GM23338 (cell line): ENCODE results near the gene SBF2. TPM values are rescaled to one million over a fixed set of nuclear protein-coding genes. Genes with fewer than 3 reads are reported as not detected.

Source experiments
- ATAC-seq: fragments of 200-7000 bp; cut with Tn5 transposase; 3 replicates; pipeline ENCODE4 v1.9.1; 2020
- DNase-seq: peaks from one replicate; pipeline ENCODE4 v3.0.0-alpha.2; 2015; ENCODE audit warnings: low spot score
- H2AFZ ChIP-seq: fragments of 200-600 bp; sonication (generic); 2 replicates; pipeline ENCODE4 v1.8.0; 2016; ENCODE audit warnings: antibody characterized with exemption, mild to moderate bottlenecking, moderate library complexity
- H3F3A ChIP-seq: fragments of 200-600 bp; sonication (generic); replicated peaks from 2 replicates; pipeline ENCODE4 v1.8.0; 2017; ENCODE audit warnings: antibody characterized with exemption, mixed run types, low read depth
- H3K27ac ChIP-seq: fragments of 200-600 bp; sonication (generic); 2 replicates; pipeline ENCODE4 v1.6.1; 2016; ENCODE audit warnings: low read depth
- H3K27me3 ChIP-seq: fragments of 200-600 bp; sonication (generic); 2 replicates; pipeline ENCODE4 v1.8.0; 2016; ENCODE audit warnings: mild to moderate bottlenecking, mixed run types, moderate library complexity; ENCODE audit not compliant: insufficient read depth
- H3K36me3 ChIP-seq: fragments of 200-600 bp; sonication (generic); 2 replicates; pipeline ENCODE4 v1.8.0; 2016; ENCODE audit warnings: mild to moderate bottlenecking; ENCODE audit not compliant: insufficient read depth
- H3K4me1 ChIP-seq: fragments of 200-600 bp; sonication (generic); 2 replicates; pipeline ENCODE4 v1.8.0; 2016; ENCODE audit warnings: mild to moderate bottlenecking, moderate library complexity; ENCODE audit not compliant: insufficient read depth
- H3K4me2 ChIP-seq: fragments of 200-600 bp; sonication (generic); 2 replicates; pipeline ENCODE4 v1.7.1; 2017; ENCODE audit warnings: mixed run types
- H3K4me3 ChIP-seq: fragments of 200-600 bp; sonication (generic); 2 replicates; pipeline ENCODE4 v1.6.1; 2016; ENCODE audit warnings: mixed run types
- H3K79me2 ChIP-seq: fragments of 200-600 bp; sonication (generic); replicated peaks from 2 replicates; pipeline ENCODE4 v1.8.0; 2017; ENCODE audit warnings: mild to moderate bottlenecking; ENCODE audit not compliant: insufficient read depth
- H3K9me2 ChIP-seq: fragments of 200-600 bp; sonication (generic); 2 replicates; pipeline ENCODE4 v1.8.0; 2017; ENCODE audit not compliant: insufficient read depth
- H4K20me1 ChIP-seq: fragments of 200-600 bp; sonication (generic); replicated peaks from 2 replicates; pipeline ENCODE4 v1.8.0; 2017; ENCODE audit warnings: mild to moderate bottlenecking; ENCODE audit not compliant: insufficient read depth
- H3K27ac Mint-ChIP-seq: 2 replicates; pipeline ENCODE4 v1.8.0; 2020; ENCODE audit warnings: inconsistent platforms, mild to moderate bottlenecking, moderate library complexity, mixed read lengths
- H3K27me3 Mint-ChIP-seq: 3 replicates; pipeline ENCODE4 v1.8.0; 2022; ENCODE audit warnings: low read depth, mild to moderate bottlenecking, moderate library complexity, mixed read lengths, inconsistent platforms; ENCODE audit not compliant: insufficient read depth, poor library complexity
- H3K36me3 Mint-ChIP-seq: 3 replicates; pipeline ENCODE4 v1.8.0; 2021; ENCODE audit warnings: low read depth, mild to moderate bottlenecking, inconsistent platforms, moderate library complexity, mixed read lengths
- H3K4me1 Mint-ChIP-seq: 3 replicates; pipeline ENCODE4 v1.8.0; 2020; ENCODE audit warnings: mild to moderate bottlenecking, inconsistent platforms, mixed read lengths
- H3K4me3 Mint-ChIP-seq: 3 replicates; pipeline ENCODE4 v1.8.0; 2021; ENCODE audit warnings: moderate library complexity, mild to moderate bottlenecking, inconsistent platforms, mixed read lengths
- H3K9me3 Mint-ChIP-seq: 3 replicates; pipeline ENCODE4 v1.8.0; 2020; ENCODE audit warnings: moderate library complexity, mild to moderate bottlenecking, inconsistent platforms, mixed read lengths
- CREB1 ChIP-seq: fragments of 250-450 bp; sonication (Bioruptor Pico); IDR thresholded peaks from 2 replicates; pipeline ENCODE4 v1.5.0; 2020; ENCODE audit warnings: low read depth, mild to moderate bottlenecking, moderate library complexity
- EZH2 ChIP-seq: fragments of 200-600 bp; sonication (generic); IDR thresholded peaks from one replicate; pipeline ENCODE4 v1.8.0; 2017; ENCODE audit warnings: antibody characterized with exemption, mild to moderate bottlenecking, low read depth; ENCODE audit not compliant: unreplicated experiment
- EZH2phosphoT487 ChIP-seq: fragments of 200-600 bp; sonication (generic); IDR thresholded peaks from one replicate; pipeline ENCODE4 v1.8.1; 2018; ENCODE audit warnings: antibody characterized with exemption; ENCODE audit not compliant: unreplicated experiment
- NANOG ChIP-seq: IDR thresholded peaks from 2 replicates; pipeline ENCODE4 v1.6.1; 2016; ENCODE audit warnings: antibody characterized with exemption, borderline replicate concordance
- POLR2AphosphoS5 ChIP-seq: IDR thresholded peaks from 2 replicates; pipeline ENCODE4 v1.6.1; 2016; ENCODE audit warnings: antibody characterized with exemption, low read depth
- STAT1 ChIP-seq: IDR thresholded peaks from one replicate; pipeline ENCODE4 v1.6.1; 2016; ENCODE audit warnings: antibody characterized with exemption; ENCODE audit not compliant: unreplicated experiment
- ZNF114 ChIP-seq: fragments of 250-450 bp; sonication (Bioruptor Pico); IDR thresholded peaks from 2 replicates; pipeline ENCODE4 v1.5.0; 2020; ENCODE audit warnings: mild to moderate bottlenecking, moderate library complexity
- ZNF331 ChIP-seq: fragments of 250-450 bp; sonication (Bioruptor Pico); IDR thresholded peaks from 2 replicates; pipeline ENCODE4 v1.5.0; 2020; ENCODE audit warnings: low read depth, mild to moderate bottlenecking, moderate library complexity
- polyA plus RNA-seq: library from polyadenylated mRNA; unstranded; fragments of >200 nt; fragmentation: Nextera tagmentation; extraction: Ambion mirVana; gene quantifications from 2 replicates; pipeline ENCODE4 v1.2.1, GENCODE V29; 2016
- total RNA-seq: library from RNA; depleted of rRNA; stranded (reverse); fragments of >200 nt; shearing (Covaris generic); gene quantifications from 2 replicates; pipeline ENCODE4 v1.2.3, GENCODE V29; 2014
- TF ChIP-seq, protein P1 (sequence below): IDR thresholded peaks from 2 replicates; pipeline ENCODE4 v1.6.1; 2016; ENCODE audit warnings: antibody characterized with exemption
- TF ChIP-seq, protein P2 (sequence below), 2 experiments: fragments of 200-600 bp in 1 of 2; sonication (generic) in 1 of 2; conservative IDR thresholded peaks; 2 replicates each; pipeline versions ENCODE4 v1.5.1 to v1.6.1; 2016 to 2017; ENCODE audit warnings: antibody characterized with exemption in 2 of 2, low read depth in 2 of 2, mild to moderate bottlenecking in 2 of 2, moderate library complexity in 1 of 2

SBF2 gene
- total and polyA plus RNA-seq, 2 experiments from 2014 or later, result 25.6 to 53.5 TPM

DNA sequence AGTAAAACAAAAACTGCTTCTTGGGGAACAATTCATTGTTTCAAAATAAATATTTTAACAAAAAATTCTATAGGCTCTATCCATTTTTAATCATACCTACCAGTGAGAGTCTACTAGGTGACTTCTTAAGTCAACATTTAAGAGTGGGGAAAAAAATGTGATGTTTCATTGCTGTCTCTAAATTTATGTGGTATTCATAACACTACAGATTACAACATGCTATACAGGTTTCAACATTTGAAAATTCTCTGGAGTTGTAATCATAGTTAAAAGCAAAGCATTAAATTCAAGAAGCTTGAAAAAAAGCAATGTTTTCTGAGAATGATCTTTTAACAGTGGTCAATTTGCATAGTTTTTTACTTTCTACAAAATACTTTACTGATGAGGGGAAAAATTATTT is 18.3 kb downstream of the SBF2 start:
- Histone ChIP-seq H3K4me3 (no peak overlapping the region), H3K27me3 (no peaks in the 10 kb centered on the region), H3K36me3 (no peaks in the 10 kb centered on the region), H3F3A (no peaks in the 10 kb centered on the region), H2AFZ (no peak overlapping the region), H4K20me1 (no peaks in the 10 kb centered on the region; the same call in 1 of the 2 replicates), H3K79me2 (peaks cover 57% of the 10 kb centered on the region), H3K4me2 (no peak overlapping the region), H3K4me1 (0 out of 2 replicates have a peak, but pooled peaks cover 11% of the 10 kb centered on the region), H3K27ac (peak overlapping the region; percentile 67; the same call in 1 of the 2 replicates), H3K9me2 (no peaks in the 10 kb centered on the region)
- Mint-ChIP-seq H3K36me3 (no peaks in the 10 kb centered on the region), H3K27me3 (peaks cover 3% of the 10 kb centered on the region), H3K4me3 (no peak overlapping the region), H3K4me1 (peaks cover 22% of the 10 kb centered on the region), H3K27ac (peak overlapping the region; percentile 57; the same call in 1 of the 2 replicates), H3K9me3 (no peaks in the 10 kb centered on the region)
- TF ChIP-seq EZH2, result no peak
- TF ChIP-seq NANOG, result no peak
- TF ChIP-seq, protein P1, sequence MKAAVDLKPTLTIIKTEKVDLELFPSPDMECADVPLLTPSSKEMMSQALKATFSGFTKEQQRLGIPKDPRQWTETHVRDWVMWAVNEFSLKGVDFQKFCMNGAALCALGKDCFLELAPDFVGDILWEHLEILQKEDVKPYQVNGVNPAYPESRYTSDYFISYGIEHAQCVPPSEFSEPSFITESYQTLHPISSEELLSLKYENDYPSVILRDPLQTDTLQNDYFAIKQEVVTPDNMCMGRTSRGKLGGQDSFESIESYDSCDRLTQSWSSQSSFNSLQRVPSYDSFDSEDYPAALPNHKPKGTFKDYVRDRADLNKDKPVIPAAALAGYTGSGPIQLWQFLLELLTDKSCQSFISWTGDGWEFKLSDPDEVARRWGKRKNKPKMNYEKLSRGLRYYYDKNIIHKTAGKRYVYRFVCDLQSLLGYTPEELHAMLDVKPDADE, result no peak
- no peak for TF ChIP-seq ZNF114 (CRISPR knock-in tag)
- TF ChIP-seq, protein P2, sequence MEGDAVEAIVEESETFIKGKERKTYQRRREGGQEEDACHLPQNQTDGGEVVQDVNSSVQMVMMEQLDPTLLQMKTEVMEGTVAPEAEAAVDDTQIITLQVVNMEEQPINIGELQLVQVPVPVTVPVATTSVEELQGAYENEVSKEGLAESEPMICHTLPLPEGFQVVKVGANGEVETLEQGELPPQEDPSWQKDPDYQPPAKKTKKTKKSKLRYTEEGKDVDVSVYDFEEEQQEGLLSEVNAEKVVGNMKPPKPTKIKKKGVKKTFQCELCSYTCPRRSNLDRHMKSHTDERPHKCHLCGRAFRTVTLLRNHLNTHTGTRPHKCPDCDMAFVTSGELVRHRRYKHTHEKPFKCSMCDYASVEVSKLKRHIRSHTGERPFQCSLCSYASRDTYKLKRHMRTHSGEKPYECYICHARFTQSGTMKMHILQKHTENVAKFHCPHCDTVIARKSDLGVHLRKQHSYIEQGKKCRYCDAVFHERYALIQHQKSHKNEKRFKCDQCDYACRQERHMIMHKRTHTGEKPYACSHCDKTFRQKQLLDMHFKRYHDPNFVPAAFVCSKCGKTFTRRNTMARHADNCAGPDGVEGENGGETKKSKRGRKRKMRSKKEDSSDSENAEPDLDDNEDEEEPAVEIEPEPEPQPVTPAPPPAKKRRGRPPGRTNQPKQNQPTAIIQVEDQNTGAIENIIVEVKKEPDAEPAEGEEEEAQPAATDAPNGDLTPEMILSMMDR (conservative IDR thresholded peaks at IDR 0.05; ENCODE audit: low read depth in 2 of 2), result no peak
- TF ChIP-seq EZH2phosphoT487, result no peak
- DNase-seq (no peak), ATAC-seq (no peak)

DNA sequence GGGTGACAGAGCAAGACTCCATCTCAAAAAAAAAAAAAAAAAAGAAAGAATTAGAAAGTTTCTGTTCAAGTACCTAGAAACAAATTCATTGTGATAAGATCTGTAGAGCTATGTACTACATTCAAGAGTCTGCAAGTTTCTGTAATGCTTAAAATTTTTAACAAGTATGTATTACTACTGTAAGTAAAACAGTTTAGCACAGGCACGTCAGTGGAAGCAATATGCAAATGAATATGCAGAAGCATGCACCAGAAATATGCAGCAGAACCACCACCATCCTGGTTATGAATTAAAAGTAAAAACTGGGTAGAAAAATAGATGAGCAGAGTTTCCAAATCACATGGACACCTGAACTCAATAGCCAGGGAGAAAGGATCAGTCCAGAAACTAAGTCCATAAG is 19.3 kb downstream of the SBF2 start:
- no peak for TF ChIP-seq POLR2AphosphoS5
- TF ChIP-seq ZNF331 (CRISPR knock-in tag), result no peak
- no peak for TF ChIP-seq EZH2phosphoT487
- TF ChIP-seq, protein P2 (conservative IDR thresholded peaks at IDR 0.05; ENCODE audit: low read depth in 2 of 2), result no peak
- TF ChIP-seq EZH2, result no peak
- no peak for TF ChIP-seq CREB1 (CRISPR knock-in tag)
- TF ChIP-seq STAT1, result no peak
- no peak overlapping the region for H2AFZ ChIP-seq
- H3K27me3 Mint-ChIP-seq, result peaks cover 3% of the 10 kb centered on the region
- no peaks in the 10 kb centered on the region for H3K9me2 ChIP-seq
- ATAC-seq (no peak), DNase-seq (no peak)
- peaks cover 57% of the 10 kb centered on the region for H3K79me2 ChIP-seq
- H3K27ac ChIP-seq, result no peak overlapping the region
- no peak overlapping the region for H3K4me3 ChIP-seq
- 0 out of 2 replicates have a peak, but pooled peaks cover 11% of the 10 kb centered on the region for H3K4me1 ChIP-seq
- H3K27me3 ChIP-seq, result no peaks in the 10 kb centered on the region
- no peaks in the 10 kb centered on the region; the same call in 1 of the 2 replicates for H4K20me1 ChIP-seq
- no peaks in the 10 kb centered on the region for H3K36me3 Mint-ChIP-seq
- no peak overlapping the region for H3K4me2 ChIP-seq
- H3K36me3 ChIP-seq, result no peaks in the 10 kb centered on the region
- 0 out of 2 replicates have a peak overlapping the region, but pooled peaks have one; percentile 22 for H3K27ac Mint-ChIP-seq
- H3K4me1 Mint-ChIP-seq, result peaks cover 22% of the 10 kb centered on the region
- no peaks in the 10 kb centered on the region for H3F3A ChIP-seq
- no peaks in the 10 kb centered on the region for H3K9me3 Mint-ChIP-seq
- H3K4me3 Mint-ChIP-seq, result no peak overlapping the region
